ENCODE measurements around the gene RSPRY1.

GRCh38 chr16:57196753-57197152 lies 10.6 kb downstream of the RSPRY1 start:
- no peak for TF ChIP-seq CTCF (IDR thresholded peaks at IDR 0.05)
- no peak for TF ChIP-seq RAD21 (conservative IDR thresholded peaks at IDR 0.05 in 1 of 2, IDR thresholded peaks at IDR 0.05 in 1 of 2)
- no peak for TF ChIP-seq POLR2A (IDR thresholded peaks at IDR 0.05; ENCODE audit: low read length)
- TF ChIP-seq NPAS2 (CRISPR knock-in tag; IDR thresholded peaks at IDR 0.05; ENCODE audit: borderline replicate concordance) = no peak
